Coronary artery (tissue), 2 donors: Measurements from ENCODE around the gene NUDT7.

Source experiments
- DNase-seq: peaks from one replicate; pipeline ENCODE4 v3.0.0-alpha.2; 2017; ENCODE audit warnings: low spot score
- H3K27ac ChIP-seq, 2 donors: fragments of 200-600 bp; sonication (generic); one replicate each; pipeline ENCODE4 v1.5.1; 2016 to 2019
- H3K4me3 ChIP-seq: fragments of 200-600 bp; sonication (generic); 2 replicates; pipeline ENCODE4 v1.5.1; 2016; ENCODE audit warnings: mild to moderate bottlenecking, moderate library complexity
- TF ChIP-seq, protein P1 (sequence below): fragments of 200-600 bp; sonication (generic); IDR thresholded peaks from one replicate; pipeline ENCODE4 v1.5.1; 2019; ENCODE audit warnings: antibody characterized with exemption

The NUDT7 gene

DNA sequence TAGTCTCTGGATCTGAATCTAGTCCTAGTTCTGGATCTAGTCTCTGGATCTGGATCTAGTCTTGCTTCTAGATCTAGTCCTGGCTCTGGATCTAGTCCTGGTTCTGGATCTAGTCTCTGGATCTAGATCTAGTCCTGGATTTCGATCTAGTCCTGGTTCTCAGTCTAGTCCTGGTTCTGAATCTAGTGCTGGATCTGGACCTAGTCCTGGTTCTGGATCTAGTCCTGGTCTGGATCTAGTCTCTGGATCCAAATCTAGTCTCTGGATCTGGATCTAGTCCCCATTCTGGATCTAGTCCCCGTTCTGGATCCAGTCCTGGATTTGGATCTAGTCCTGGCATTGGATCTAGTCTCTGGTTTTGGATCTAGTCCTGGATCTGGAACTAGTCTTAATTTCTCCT, 36.2 kb downstream of the NUDT7 start:
- no peak for DNase-seq
- H3K27ac ChIP-seq = no peak overlapping the region
- TF ChIP-seq, protein P1, sequence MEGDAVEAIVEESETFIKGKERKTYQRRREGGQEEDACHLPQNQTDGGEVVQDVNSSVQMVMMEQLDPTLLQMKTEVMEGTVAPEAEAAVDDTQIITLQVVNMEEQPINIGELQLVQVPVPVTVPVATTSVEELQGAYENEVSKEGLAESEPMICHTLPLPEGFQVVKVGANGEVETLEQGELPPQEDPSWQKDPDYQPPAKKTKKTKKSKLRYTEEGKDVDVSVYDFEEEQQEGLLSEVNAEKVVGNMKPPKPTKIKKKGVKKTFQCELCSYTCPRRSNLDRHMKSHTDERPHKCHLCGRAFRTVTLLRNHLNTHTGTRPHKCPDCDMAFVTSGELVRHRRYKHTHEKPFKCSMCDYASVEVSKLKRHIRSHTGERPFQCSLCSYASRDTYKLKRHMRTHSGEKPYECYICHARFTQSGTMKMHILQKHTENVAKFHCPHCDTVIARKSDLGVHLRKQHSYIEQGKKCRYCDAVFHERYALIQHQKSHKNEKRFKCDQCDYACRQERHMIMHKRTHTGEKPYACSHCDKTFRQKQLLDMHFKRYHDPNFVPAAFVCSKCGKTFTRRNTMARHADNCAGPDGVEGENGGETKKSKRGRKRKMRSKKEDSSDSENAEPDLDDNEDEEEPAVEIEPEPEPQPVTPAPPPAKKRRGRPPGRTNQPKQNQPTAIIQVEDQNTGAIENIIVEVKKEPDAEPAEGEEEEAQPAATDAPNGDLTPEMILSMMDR = no peak
- no peak overlapping the region for H3K4me3 ChIP-seq

DNA sequence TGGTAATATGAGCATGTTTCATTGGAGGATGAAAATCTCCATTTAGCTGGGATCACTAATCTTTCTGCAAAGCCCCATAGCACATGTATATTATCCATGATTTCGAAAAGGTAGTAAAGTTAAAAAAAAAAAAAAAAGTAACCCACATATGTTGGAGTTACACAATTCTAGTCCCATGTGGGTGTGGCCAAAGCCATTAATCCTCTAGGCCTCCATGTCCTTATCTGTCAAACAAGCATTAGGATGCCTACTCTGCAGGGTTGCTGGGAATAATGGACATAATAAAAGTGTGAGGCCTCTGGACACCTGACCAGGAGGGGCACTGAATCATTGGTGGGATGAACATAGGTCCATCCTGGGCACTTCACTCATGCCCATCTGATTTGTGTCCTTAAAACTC, 36.9 kb downstream of the NUDT7 start:
- H3K4me3 ChIP-seq = no peak overlapping the region
- TF ChIP-seq, protein P1 = no peak
- no peak overlapping the region for H3K27ac ChIP-seq
- no peak for DNase-seq

DNA sequence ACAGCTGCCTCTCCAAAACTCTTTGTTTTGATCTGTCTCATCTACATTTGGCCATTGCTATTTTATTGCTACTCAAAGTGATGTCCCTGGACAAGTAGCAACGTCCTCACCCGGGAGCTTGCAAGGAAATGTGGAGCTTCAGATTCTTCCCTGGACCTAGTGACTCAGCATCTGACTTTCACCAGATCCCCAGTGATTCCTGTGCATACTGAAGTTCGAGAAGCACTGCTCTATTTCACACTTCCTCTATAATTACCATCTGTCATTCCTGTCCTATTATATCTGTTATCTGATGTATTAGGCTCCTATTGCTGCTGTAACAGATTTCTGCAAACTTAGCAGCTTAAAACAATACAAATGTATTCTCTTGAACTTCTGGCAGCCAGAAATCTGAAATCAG, 37.5 kb downstream of the NUDT7 start:
- no peak for DNase-seq
- TF ChIP-seq, protein P1 = no peak
- no peak overlapping the region for H3K4me3 ChIP-seq
- H3K27ac ChIP-seq = no peak overlapping the region

DNA sequence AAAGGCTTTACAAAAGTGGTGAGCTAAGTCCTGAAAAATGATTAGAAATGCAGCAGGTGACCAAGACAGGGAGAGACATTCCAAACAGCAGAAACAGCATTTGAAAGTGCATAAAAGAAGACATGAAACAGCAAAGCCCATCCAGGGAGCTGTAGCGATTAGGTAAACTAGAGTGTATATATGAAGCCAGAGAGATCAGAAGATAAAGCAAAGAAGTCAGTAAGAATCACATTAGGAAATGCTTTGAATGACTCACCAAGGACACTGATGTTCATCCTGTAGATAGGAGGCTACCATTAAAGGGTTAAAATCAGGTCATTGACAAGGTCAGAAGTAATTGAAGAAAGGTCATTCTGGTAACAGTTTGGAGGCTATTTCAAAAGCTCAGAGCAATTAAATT, 38.5 kb downstream of the NUDT7 start:
- no peak for DNase-seq
- H3K27ac ChIP-seq = no peak overlapping the region
- H3K4me3 ChIP-seq = no peak overlapping the region
- TF ChIP-seq, protein P1 = no peak

DNA sequence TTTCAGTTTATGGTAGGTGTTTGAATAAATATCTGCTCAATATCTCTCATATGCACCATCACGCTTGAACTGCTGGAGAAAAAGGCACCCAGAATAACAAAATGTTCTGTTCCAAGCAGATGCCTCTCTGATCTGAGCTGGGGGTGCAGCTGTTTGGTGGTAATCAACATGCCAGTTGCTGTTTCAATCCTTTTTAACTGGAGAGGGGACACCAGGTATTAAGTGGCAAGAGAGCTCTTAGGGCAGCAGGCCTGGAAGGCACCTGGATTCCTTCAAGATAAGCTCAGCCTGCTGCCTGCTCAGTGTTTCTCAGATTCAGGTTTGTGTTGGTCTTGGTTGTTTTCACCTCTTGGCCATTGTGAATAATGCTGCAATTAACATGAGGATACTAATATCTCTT, 38.9 kb downstream of the NUDT7 start:
- no peak overlapping the region for H3K27ac ChIP-seq
- DNase-seq = no peak
- H3K4me3 ChIP-seq = no peak overlapping the region
- TF ChIP-seq, protein P1 = no peak

DNA sequence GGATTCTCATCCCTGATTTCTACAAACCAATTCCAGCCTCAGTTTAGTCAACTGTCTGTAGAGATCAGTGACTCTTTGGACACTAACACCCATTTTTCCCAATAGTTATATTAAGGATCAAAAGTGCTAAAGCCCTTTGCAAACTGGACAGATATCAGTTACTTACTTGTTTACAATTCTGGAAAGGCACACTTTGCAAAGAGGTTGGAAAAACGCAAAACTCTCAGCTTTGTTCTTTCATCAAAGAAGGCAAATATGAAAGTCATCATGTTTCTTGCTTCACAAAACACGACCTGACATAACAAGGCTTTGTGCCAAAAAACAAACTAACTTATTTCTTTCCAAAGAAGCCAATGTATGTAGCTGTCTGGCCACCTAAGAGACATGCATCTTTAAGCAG, 39.9 kb downstream of the NUDT7 start:
- DNase-seq = no peak
- Histone ChIP-seq H3K27ac (no peak overlapping the region), H3K4me3 (no peak overlapping the region)
- TF ChIP-seq, protein P1 = no peak

DNA sequence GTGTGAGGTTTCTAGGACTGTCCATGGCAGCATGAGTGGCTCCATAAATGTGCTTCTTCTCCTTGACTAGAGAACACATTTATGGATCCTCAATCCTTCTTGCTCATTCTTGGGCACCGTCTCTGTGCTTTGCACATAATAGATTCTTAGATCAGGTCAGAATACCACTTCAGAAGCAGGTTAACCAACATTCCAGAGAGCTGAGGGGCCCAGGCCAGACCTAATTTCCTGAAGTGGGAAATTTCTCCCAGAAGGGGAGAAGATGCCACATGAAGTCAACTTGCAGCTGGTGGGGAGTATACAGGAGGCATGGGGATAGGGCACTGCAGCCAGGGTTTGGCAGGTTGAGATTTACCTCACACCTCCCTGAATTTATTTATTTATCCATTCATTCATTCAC, 41.7 kb downstream of the NUDT7 start:
- TF ChIP-seq, protein P1 = no peak
- Histone ChIP-seq H3K27ac (peak overlapping the region; percentile 52 to 78), H3K4me3 (no peak overlapping the region)
- DNase-seq = no peak
